ENCODE measurements around the gene AFF1.
"Not testable (repeated sequence)": the region's sequence is repeated elsewhere in the genome, so short reads cannot be mapped to it uniquely, and the experiment has no call there.

GRCh38 chr4:86989658-86990057 lies 54.8 kb downstream of the AFF1 start:
- not testable (repeated sequence) for TF ChIP-seq POLR2A, CTCF (IDR thresholded peaks at IDR 0.05)

Data from esophagus squamous epithelium (tissue), 4 donors.